HG02973 (cell line): ENCODE measurements around the gene ZNF286A.
"Not testable (repeated sequence)": the region's sequence is repeated elsewhere in the genome, so short reads cannot be mapped to it uniquely, and the experiment has no call there.

Source experiments
- ATAC-seq: cut with Tn5 transposase; IDR thresholded peaks from one replicate; pipeline ENCODE4 v1.9.1; 2021; ENCODE audit warnings: moderate library complexity; ENCODE audit not compliant: unreplicated experiment

ZNF286A gene

DNA sequence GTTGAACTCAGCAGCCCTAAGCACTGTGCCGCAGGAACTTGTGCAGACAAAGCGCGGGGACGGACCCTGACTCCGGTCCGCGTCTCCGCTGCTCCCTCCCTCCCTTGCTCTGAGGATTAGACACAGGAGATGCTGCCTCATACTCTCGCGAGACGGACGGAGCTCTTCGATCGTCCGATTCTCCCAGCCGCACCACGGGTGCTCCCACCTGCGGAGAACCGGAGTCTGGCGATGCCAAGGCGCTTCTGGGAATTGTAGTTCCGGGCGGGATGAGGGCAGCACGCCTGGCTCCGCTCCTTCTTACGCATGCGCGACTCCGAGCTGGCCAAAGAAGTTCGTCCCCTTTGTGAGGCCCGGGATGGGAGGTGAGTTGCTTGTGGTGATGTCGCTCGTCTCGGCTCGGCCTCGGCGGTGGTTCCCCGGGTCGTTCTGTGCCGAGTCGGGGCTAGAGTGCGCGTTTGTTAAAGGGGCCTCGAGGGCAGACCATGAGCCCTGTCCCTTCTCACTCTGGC, at the start of gene ZNF286A:
Gene ZNF286A (plus strand): TSS at position 340 of the 512 bp plus-strand sequence. CDS start 578 bp downstream, outside the sequence.
- peak; percentile 96 for ATAC-seq

DNA sequence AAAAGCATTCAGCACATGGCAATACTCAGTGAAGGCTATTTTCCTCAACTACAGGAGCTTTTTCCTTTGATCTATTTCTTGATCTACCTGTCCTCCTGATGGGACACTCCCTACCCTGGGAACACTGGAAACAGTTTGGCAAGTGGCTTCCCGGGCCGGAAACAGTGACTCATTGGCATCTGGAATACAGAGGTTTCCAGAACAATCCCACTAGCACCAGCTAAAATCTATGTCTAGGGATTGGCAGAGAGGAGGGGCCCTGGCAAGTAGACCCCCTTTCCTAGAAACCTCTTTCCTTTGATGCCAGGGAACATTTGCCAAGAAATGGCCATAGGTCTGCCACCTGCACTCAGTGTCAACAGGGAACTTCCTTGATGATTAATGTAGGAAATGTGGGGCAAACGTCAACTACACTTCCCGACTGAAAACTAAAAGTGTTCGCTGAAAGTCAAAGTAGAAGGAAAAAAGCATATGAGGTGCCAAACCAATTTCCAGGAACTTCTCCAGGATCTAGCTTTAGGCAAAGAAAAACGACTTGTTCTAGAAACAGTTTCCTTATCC, 49.6 kb upstream of the ZNF286A start:
- ATAC-seq, result no peak

DNA sequence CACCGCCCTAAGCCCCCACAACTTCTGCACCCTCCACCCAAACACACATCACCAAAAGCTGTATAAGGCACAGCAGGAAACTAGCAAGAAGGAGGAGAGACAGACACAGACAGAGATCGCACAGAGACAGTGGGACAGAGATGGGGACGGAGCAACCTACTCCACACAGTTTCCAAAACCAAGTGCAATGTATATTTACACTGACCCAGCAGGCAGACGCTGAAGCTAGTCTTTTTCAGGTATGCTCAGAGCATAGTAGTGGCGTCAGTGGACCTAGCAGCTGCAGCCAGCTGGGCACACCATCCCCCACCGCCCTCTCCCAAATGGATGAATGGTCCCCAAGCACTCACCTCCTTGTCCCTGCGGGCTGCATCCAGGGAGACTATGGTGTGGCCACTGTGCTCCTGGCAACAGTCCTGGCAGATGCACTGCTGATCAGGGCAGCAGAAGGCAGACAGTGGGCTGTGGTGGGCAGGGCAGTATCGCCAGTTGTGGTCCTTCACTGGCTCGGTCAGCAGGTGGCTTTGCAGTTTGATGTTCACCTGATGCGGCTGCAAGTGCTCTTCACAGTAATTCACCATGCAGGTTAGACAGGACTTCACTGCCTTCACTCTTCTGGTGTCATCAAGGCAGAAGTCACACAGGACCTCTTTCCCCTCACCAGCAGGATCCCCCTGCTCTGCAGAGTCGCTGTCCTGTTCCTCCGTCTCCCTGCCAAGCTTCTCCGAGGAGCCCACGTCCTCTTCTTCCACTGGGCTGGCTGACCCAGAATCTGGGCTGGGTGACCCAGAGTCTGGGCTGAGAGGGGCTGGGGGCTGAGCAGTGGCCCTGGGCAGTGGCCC, 48.6 kb upstream of the ZNF286A start:
- no peak for ATAC-seq

DNA sequence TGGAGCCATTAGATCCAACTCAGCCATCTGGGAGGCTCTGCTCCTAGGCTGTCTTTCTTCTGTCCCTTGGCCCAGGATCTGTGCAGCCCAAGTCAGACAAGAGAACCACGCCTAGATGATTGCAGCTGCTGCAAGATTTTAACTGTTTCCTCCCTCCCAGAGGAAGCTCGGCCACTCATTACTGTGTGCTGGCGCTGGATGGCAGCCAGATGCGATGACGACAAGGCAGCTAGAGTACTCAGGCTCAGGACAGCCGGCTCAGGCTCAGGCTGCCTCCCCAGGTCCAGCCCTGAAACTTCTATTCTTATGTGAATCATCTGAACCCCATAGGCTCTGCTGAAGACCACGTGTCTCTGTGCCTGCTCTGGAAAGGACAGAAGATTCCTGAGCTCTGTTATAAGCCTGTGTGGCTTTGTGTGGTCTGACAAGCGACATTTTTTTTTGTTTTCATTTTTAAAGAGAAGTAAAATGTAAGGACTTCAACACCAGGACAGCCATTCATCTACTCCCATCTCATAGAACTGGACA, 47.9 kb upstream of the ZNF286A start:
- peak; percentile 80 for ATAC-seq

DNA sequence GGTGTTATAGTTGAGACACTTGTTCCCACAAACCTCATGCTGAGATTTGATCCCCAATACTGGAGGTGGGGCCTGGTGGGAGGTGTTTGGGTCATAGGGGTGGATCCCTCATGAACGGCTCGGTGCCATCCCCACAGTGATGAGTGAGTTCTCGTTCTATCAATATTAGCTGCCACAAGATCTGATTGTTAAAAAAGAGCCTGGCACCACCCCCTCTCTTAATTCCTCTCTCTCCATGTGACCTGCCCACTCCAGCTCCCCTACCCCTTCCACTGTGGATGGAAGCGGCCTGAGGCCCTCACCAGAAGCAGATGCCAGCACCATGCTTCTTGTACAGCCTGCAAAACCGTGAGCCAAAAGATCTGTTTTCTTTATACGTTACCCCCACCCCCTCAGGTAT, 46.6 kb upstream of the ZNF286A start:
- no peak for ATAC-seq

DNA sequence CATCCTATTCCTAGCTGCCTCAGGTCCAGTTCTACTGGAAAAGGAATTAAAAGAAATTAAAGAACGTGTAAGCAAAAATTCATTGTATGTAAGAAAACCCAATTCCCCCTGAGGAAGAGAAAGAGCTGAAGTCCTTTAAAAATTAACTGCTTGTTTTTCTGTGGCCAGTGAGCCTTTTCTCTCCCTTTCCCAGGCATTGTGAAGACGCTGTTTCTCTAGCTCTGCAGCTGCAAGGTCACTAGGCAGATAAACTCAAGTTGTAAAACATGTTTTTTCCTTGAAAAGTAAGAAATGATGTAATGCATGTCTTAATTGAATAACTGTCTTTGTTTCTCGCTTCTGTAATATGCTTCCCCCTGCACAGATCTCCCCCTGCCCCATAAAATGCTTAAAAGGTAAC, 45.2 kb upstream of the ZNF286A start:
- ATAC-seq, result not testable (repeated sequence)

DNA sequence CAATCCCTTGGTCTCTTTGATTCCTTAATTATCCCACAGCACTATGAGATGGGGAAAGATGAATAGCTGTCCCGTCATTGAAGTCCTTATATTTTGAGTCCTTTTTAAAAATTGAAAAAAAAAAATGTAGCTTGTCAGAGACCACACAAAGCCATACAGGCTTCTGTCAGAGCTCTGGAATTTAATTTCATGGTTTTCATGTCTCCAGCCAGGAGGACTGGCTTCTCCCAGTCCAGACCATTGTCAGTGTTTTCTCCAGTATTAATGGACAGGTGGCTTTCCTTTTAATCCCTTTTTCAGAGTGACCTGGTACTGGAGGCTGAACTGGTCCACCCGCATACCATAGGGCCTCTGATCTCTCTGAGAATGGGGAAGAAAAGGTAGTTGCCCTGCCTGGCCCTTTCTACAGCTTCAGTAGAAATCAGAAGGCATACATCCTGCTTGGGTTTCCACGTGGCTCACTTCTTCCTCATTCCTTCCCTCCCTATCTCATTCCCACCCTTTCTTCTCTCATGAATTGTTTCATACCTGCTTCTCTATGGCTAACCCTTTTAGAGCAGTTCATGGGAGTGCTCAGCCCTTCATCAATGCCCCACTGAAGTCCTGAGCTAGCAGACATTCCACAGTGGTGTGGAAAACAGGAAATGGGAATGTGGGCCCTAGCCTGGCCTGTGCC, 44.5 kb upstream of the ZNF286A start:
- ATAC-seq, result no peak

DNA sequence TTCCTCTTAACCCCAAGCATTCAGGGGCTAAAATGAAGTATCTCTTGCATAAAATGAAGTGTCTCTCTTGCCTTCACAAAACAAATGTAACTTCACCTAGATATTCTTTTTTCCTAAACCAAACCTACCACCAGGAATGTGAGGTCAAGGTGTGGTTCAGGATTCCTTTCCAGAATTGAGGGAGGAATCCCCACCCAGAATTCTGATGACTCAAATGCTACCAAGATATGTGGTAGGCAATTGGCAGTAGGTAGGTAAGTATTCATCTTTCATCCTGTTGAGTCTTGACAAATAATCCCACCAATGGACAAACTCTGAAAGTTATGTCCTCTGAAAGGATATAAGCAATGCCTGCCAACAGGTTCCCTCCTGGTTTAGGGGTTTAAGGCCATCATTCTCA, 41.7 kb upstream of the ZNF286A start:
- no peak for ATAC-seq

DNA sequence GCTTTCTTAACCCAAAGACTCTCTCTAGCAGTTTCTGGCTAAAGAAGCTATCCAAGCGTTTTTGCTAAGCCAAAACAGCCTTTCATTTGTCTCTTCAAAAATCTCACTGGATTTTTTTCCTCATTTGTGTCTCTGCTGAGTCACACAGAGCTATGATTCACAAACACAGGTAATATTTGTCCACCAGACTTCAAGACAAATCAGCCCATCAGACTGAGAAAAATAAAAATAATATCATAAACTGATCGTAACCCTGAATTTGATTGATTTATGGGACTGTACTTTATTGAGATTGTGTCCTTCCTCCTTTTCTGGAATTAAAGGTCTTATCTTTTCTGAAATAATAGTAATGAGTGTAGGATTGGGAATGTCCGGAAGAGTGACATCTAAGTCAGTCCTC, 41.3 kb upstream of the ZNF286A start:
- no peak for ATAC-seq

DNA sequence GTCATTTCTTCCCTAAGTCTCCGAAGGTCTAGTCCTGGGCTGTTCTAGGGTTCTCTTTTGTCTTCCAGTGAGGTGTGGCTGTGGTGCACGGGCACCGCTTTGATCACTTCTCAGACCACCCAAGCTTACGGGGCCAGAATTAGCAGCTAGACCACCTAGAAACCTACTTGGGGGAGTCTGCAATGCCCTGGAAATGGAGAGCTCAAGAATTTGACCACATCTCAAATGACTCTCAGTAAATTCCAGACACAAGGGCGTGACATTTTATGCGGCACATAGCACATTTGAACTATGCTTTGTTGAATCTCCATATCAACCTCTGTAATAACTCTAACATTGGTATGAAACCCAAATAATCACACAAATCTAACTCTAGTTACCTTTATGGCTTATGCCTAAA, 40.3 kb upstream of the ZNF286A start:
- no peak for ATAC-seq

DNA sequence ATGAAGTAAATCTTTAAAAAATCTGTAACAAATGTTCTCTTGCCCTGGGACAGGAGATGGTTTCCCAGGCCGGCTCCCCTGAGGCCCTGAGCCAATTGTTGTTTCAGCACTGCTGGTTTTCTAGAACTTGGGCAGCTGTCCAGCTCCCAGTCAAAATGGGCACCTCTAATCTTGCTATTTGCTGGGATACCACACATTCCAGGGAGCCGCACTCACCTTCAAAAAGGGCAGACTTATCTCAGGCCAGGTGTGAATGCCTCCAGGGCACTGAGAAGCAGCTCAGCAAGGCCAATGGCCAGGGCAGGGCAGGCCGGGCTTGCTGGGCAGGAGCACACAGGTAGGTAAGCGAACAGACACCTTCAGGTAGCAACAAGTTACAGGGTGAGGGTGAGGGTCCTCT, 39.9 kb upstream of the ZNF286A start:
- no peak for ATAC-seq

DNA sequence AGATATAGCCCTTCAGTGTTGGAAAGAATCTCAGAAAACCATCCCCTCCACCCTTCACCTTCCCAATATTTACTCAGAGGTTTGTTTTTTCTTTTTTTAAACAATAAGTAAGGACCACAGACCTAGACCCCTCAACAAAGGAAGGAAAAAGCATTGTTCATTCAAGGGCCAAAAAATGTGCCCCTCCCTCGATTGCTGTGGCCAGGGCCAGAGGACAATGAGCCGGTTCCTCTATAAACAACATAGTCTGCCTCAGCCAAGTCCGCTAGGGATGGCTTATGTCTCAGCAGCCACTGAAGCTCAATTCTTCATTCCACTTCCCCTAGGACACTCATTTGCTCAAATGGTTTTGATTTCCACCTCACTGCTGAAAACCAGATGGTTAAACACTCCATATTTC, 39.5 kb upstream of the ZNF286A start:
- ATAC-seq, result no peak

DNA sequence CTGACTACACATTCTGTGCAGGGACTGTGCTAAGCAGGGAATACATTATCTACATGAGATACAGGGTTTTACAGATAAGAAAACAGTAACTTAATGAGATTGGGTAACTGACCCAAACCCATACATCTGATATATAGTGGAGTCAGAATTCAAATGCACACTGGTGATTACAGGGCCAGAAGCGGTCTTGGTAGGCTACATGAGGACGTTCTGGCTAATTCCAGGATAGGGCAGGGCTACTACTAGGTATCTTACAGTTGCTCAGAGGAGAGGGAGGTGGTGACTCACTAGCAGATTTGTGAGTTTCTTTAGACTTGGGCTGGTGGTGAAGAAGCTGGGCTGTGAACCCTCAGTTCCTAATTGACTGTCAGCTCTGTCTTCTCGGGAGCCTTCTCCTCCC, 36.9 kb upstream of the ZNF286A start:
- ATAC-seq, result no peak

DNA sequence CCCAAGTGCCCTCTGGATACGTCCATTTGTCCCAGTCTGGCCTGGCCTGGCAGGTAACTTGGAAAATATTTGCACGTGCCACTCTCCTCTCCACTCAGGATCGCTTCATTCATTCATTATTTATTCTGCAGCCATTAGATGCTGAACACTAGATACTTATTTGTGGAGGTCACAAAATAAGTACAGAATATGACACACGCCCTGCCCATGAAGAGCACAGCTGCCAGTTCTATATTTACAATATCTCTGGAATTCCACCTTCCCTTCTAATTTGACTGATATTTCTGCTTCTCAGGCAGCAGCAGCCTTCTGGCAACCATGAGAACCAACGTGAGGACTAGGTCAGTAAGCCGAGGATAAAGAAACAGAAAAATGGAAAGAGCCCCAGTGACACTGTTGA, 36.4 kb upstream of the ZNF286A start:
- no peak for ATAC-seq

DNA sequence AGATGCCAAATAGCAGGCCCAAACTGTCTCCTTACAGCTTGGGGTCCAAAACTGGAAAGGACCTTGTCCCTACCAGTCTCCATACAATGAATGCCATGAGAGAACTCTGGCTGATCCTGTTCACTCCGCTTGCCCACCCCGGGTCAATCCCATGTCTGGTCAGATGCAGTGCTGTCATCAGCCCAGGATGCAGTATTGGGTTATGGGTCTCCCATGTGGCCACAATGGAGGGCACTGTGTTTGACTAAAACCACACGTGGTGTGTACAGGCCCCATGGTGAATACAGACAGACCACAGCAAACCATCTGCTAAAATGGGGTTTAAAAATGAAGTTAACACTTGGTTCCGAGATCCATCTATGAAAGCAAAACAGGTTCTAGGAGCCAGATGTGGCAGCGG, 35.9 kb upstream of the ZNF286A start:
- ATAC-seq, result no peak

DNA sequence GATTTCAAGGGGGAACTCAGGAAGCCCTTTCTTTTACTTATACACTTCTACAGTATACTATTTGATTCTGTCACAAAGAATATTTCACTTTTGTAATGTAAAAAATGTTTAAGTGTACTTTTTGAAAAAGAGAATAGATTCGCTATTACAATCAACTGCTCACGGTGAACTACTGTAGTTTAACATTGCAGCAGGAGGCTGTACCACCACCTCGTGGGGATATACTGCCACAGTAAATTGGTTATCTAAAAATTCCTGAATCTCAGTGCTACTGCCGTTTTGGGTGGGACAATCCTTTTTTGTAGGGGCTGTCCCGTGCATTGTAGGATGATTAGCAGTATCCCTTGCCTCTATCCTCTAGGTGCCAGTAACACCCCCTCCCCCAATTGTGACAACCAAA, 30.0 kb upstream of the ZNF286A start:
- ATAC-seq, result not testable (repeated sequence)

DNA sequence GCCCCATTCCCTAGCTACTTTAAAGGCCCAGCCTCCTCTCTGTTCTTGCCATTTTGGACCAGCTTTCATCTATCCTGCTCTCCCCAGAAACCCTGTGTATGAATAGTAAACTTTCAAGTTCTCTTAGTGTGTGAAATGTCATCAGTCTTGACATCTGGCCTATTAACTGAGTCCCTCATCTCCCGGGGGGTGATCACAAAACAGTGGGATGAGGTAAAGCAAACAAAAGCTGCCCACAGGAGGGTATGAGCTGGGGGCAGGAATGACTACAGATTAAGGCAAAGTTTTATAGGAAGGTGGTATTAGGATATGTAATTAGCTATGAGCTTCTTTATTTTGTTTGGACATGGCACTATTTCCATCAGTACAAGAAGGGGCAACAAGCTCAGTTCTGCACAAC, 24.9 kb upstream of the ZNF286A start:
- not testable (repeated sequence) for ATAC-seq

DNA sequence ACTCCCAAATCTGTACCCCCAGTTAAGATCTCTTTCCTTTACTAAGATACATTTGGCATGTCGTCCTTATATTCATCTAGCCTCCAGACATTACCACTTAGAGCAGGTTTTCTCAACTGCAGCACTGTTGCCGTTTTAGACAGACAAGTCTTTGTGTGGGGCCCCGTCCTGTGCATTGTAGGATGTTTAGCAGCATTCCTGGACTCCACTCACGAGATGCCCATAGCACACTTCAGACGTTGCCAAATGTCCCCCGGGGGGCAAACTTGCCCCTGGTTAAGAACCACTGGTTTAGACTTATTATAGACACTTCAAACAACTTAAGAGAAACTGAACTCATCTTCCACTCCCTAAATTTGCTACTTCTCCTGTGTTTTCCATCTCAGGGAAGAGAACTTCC, 23.6 kb upstream of the ZNF286A start:
- not testable (repeated sequence) for ATAC-seq

DNA sequence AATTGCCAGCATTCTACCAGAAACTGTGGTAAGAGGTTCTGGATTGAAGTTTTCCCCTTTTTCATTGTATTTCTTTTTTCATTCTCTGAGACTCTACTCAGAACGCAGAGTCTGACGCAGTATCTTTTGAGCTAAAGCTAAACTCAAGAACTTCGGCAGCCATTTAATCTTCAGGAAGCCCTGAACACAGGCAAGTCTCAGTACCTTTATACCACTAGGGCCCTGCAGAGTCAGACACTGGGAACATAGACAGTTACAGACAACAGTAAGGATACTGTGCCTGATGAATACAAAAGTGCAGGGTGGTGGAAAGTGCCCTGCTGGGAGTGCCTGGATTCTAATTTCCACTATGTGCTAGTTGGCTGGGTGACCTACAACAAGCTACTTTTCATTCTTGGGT, 16.4 kb upstream of the ZNF286A start:
- ATAC-seq, result not testable (repeated sequence)

DNA sequence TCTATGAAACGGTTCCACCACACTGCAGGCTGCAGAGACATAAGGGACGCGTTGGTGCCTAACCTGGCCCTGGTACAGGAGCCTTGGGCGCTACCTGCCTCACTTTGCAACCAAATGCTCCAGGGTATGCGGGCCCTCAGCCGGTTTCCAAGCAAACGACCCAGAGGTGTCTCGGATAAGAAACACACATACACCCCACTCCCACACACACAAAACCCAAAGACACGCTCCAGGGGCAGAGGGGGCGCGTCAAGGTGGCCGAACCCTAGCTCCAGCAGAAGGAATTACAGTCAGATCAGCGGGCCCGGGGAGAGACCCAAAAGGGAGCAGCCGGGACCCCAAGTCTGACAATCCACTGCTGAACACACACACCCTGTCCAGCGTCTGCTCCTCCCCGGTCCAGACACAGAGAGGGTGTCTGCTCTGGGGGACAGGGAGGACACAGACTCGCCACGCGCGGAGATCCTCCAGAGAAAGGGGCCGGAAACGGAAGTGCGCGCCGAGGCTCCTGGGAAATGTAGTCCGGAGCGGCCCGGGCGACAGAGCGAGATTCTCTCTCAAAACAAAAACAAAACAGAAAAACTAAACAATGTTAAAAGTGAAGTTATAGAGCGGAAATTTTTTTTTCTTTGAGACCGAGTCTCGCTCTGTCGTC, 15.6 kb upstream of the ZNF286A start, which contains the start of gene TRIM16:
Gene TRIM16 (minus strand): TSS at position 488 of the 655 bp plus-strand sequence. CDS start 32,702 bp downstream, outside the sequence.
- ATAC-seq, result peak; percentile 87

DNA sequence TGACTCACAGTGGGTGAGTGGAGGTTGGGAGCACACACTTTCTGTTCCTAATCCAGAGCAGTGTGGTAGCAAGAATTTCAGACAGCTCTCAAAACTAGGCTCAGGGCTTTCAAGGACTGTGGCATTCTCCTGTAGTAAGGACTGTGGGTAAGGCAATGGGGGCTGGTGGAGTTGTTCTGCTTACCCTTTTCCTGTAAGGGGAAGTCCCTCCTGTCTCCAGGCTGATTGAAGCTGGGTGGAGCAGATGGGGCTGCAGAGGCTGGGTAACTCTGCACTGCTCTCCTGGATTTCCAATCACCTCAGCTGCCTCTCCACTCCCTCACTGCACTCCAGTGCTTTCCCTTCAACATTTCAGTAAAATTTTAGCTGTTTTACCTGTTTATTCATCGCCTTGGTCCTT, 12.1 kb upstream of the ZNF286A start:
- not testable (repeated sequence) for ATAC-seq
